ENCODE data around the gene RPN1.

DNA sequence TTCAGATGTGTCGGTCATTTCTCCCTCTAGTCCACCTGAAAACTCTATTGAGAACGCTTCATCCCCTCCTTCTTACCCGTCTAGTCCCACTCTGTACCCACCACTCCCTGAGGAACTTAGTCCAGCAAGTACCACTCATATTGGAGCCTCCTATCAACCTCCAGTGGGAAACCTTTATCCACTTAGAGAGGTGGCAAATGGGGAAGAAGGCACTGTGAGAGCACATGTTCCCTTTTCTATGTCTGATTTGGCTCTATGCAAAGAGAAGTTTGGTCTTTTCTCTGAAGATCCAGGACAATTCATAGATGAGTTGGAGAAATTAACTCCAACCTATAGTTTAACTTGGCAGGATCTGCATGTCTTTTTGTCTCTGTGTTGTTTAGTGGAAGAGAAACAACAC is 17.0 kb upstream of the RPN1 start:
- TF ChIP-seq, protein P1, sequence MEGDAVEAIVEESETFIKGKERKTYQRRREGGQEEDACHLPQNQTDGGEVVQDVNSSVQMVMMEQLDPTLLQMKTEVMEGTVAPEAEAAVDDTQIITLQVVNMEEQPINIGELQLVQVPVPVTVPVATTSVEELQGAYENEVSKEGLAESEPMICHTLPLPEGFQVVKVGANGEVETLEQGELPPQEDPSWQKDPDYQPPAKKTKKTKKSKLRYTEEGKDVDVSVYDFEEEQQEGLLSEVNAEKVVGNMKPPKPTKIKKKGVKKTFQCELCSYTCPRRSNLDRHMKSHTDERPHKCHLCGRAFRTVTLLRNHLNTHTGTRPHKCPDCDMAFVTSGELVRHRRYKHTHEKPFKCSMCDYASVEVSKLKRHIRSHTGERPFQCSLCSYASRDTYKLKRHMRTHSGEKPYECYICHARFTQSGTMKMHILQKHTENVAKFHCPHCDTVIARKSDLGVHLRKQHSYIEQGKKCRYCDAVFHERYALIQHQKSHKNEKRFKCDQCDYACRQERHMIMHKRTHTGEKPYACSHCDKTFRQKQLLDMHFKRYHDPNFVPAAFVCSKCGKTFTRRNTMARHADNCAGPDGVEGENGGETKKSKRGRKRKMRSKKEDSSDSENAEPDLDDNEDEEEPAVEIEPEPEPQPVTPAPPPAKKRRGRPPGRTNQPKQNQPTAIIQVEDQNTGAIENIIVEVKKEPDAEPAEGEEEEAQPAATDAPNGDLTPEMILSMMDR (IDR thresholded peaks at IDR 0.05), result no peak
- no peak for TF ChIP-seq EZH2 (IDR thresholded peaks at IDR 0.05; ENCODE audit: borderline replicate concordance, insufficient read depth, low read depth, low read length, poor library complexity, severe bottlenecking)

All from B cell (primary cell).